Loucy (cell line): ENCODE results near the gene ADAMTS6.

Experiments
- H2AFZ ChIP-seq: fragments of 200-600 bp; sonication (generic); 2 replicates; pipeline ENCODE4 v1.6.0; 2016; ENCODE audit warnings: antibody characterized with exemption, mild to moderate bottlenecking, low read length, moderate library complexity
- H3F3A ChIP-seq: fragments of 200-600 bp; 2 replicates; pipeline ENCODE4 v1.6.0; 2016; ENCODE audit warnings: antibody characterized with exemption, low read depth, mild to moderate bottlenecking
- H3K27me3 ChIP-seq: fragments of 200-600 bp; sonication (generic); 2 replicates; pipeline ENCODE4 v1.6.1; 2014; ENCODE audit warnings: low read length, mild to moderate bottlenecking; ENCODE audit not compliant: insufficient read depth, poor library complexity, severe bottlenecking
- H3K36me3 ChIP-seq: fragments of 200-600 bp; sonication (generic); 2 replicates; pipeline ENCODE4 v1.6.1; 2016; ENCODE audit warnings: low read length; ENCODE audit not compliant: insufficient read depth
- H3K4me1 ChIP-seq: fragments of 200-600 bp; sonication (generic); 2 replicates; pipeline ENCODE4 v1.5.1; 2014; ENCODE audit warnings: low read length, mild to moderate bottlenecking; ENCODE audit not compliant: insufficient read depth, poor library complexity, severe bottlenecking
- H3K4me2 ChIP-seq: fragments of 200-600 bp; sonication (generic); 2 replicates; pipeline ENCODE4 v1.6.0; 2014; ENCODE audit warnings: antibody characterized with exemption, low read length, low read depth, mild to moderate bottlenecking; ENCODE audit not compliant: poor library complexity, severe bottlenecking
- H3K4me3 ChIP-seq: fragments of 200-600 bp; sonication (generic); 2 replicates; pipeline ENCODE4 v1.5.1; 2014; ENCODE audit warnings: low read length, mild to moderate bottlenecking, mixed read lengths; ENCODE audit not compliant: poor library complexity, severe bottlenecking
- H3K79me2 ChIP-seq: fragments of 200-600 bp; sonication (generic); 2 replicates; pipeline ENCODE4 v1.6.1; 2014; ENCODE audit warnings: low read length; ENCODE audit not compliant: insufficient read depth
- H3K9ac ChIP-seq: fragments of 200-600 bp; sonication (generic); 2 replicates; pipeline ENCODE4 v1.6.0; 2014; ENCODE audit warnings: mild to moderate bottlenecking, low read depth, low read length, moderate library complexity; ENCODE audit not compliant: poor library complexity, severe bottlenecking
- H3K9me2 ChIP-seq: fragments of 200-600 bp; sonication (generic); replicated peaks from 2 replicates; pipeline ENCODE4 v1.6.1; 2016; ENCODE audit warnings: low read depth, low read length, mixed read lengths
- H3K9me3 ChIP-seq: fragments of 200-600 bp; sonication (generic); 2 replicates; pipeline ENCODE4 v1.6.1; 2014; ENCODE audit warnings: mild to moderate bottlenecking, antibody characterized with exemption, low read length, low read depth; ENCODE audit not compliant: insufficient read depth
- H4K20me1 ChIP-seq: fragments of 200-600 bp; sonication (generic); 2 replicates; pipeline ENCODE4 v1.6.0; 2014; ENCODE audit warnings: antibody characterized with exemption, low read length, mild to moderate bottlenecking; ENCODE audit not compliant: insufficient read depth, poor library complexity, severe bottlenecking
- CTCF ChIP-seq: fragments of 200-600 bp; sonication (generic); conservative IDR thresholded peaks from 2 replicates; pipeline ENCODE4 v1.5.1; 2014; ENCODE audit warnings: mild to moderate bottlenecking, antibody characterized with exemption, low read length
- EZH2phosphoT487 ChIP-seq: fragments of 200-600 bp; IDR thresholded peaks from 2 replicates; pipeline ENCODE4 v1.6.1; 2018; ENCODE audit warnings: antibody characterized with exemption, mild to moderate bottlenecking, moderate library complexity, borderline replicate concordance

The ADAMTS6 gene

GRCh38 chr5:65440456-65440855 is 41.3 kb downstream of the ADAMTS6 start:
- no peak overlapping the region for H3K4me3 ChIP-seq
- H3K9me2 ChIP-seq = no peaks in the 10 kb centered on the region
- H3K4me2 ChIP-seq = no peak overlapping the region
- H3K27me3 ChIP-seq = no peaks in the 10 kb centered on the region
- no peaks in the 10 kb centered on the region for H3K4me1 ChIP-seq
- H3K9ac ChIP-seq = no peak overlapping the region
- H2AFZ ChIP-seq = no peak overlapping the region
- no peaks in the 10 kb centered on the region for H4K20me1 ChIP-seq
- no peaks in the 10 kb centered on the region for H3K79me2 ChIP-seq
- H3F3A ChIP-seq = no peaks in the 10 kb centered on the region
- H3K9me3 ChIP-seq = no peaks in the 10 kb centered on the region
- H3K36me3 ChIP-seq = no peaks in the 10 kb centered on the region
- TF ChIP-seq CTCF (no peak), EZH2phosphoT487 (no peak)

- H3K9me3 ChIP-seq = no peaks in the 10 kb centered on the region
- no peaks in the 10 kb centered on the region for H3K4me1 ChIP-seq
- no peak overlapping the region for H3K4me2 ChIP-seq
- no peaks in the 10 kb centered on the region for H3K27me3 ChIP-seq
- no peaks in the 10 kb centered on the region for H3K9me2 ChIP-seq
- no peaks in the 10 kb centered on the region for H3K79me2 ChIP-seq
- H4K20me1 ChIP-seq = no peaks in the 10 kb centered on the region
- no peaks in the 10 kb centered on the region for H3K36me3 ChIP-seq
- TF ChIP-seq CTCF (no peak), EZH2phosphoT487 (no peak)
- no peak overlapping the region for H2AFZ ChIP-seq
- H3F3A ChIP-seq = no peaks in the 10 kb centered on the region
- H3K4me3 ChIP-seq = no peak overlapping the region
- H3K9ac ChIP-seq = no peak overlapping the region
These were observed 47.6 kb downstream of the ADAMTS6 start for GRCh38 chr5:65434122-65434521.

- Histone ChIP-seq H3K4me1 (no peaks in the 10 kb centered on the region), H3K27me3 (no peaks in the 10 kb centered on the region), H3K4me2 (no peak overlapping the region), H3K79me2 (no peaks in the 10 kb centered on the region), H3K9ac (no peak overlapping the region), H4K20me1 (no peaks in the 10 kb centered on the region), H3K9me2 (no peaks in the 10 kb centered on the region), H3K36me3 (no peaks in the 10 kb centered on the region), H3F3A (no peaks in the 10 kb centered on the region), H3K4me3 (no peak overlapping the region), H2AFZ (no peak overlapping the region), H3K9me3 (no peaks in the 10 kb centered on the region)
- TF ChIP-seq CTCF (no peak), EZH2phosphoT487 (no peak)
These were observed 55.1 kb downstream of the ADAMTS6 start for GRCh38 chr5:65426656-65427055.
